HEK293 (cell line): ENCODE data around the gene CSTF1.

Experiments used
- CTCF ChIA-PET: fragments of 350-600 bp; formaldehyde crosslinking; extraction: SDS; loops from one replicate; lab custom pipeline; 2021; ENCODE audit warnings: antibody characterized with exemption; lab: Yijun Ruan, JAX
- POLR2A ChIA-PET: fragments of 300-600 bp; formaldehyde crosslinking; extraction: SDS; loops from one replicate; lab custom pipeline; 2020; ENCODE audit warnings: antibody characterized with exemption, inconsistent platforms; lab: Yijun Ruan, JAX
- H3K27ac ChIP-seq: fragments of 200-500 bp; sonication (Bioruptor generic); 2 replicates; pipeline ENCODE4 v1.5.1; 2014; ENCODE audit warnings: low read depth, low read length, control low read depth, inconsistent platforms; ENCODE audit errors: extremely low read depth
- H3K36me3 ChIP-seq, 2 experiments: fragments of 200-500 bp in 1 of 2; sonication (Bioruptor generic) in 1 of 2; 1 replicate in 1 of 2; 2 replicates in 1 of 2; pipeline ENCODE4 v1.5.1; 2014 to 2017; ENCODE audit warnings: inconsistent platforms in 2 of 2, low read length in 2 of 2; ENCODE audit not compliant: control insufficient read depth in 2 of 2, insufficient read depth in 1 of 2
- H3K4me1 ChIP-seq: fragments of 200-500 bp; sonication (Bioruptor generic); 2 replicates; pipeline ENCODE4 v1.5.1; 2014; ENCODE audit warnings: mild to moderate bottlenecking, low read length, inconsistent platforms; ENCODE audit not compliant: control insufficient read depth, insufficient read depth
- H3K4me3 ChIP-seq: 2 replicates; pipeline ENCODE4 v1.5.1; 2011; ENCODE audit warnings: low read depth, mild to moderate bottlenecking, control low read depth, low read length, moderate library complexity
- H3K9me3 ChIP-seq: fragments of 200-500 bp; sonication (Bioruptor generic); 2 replicates; pipeline ENCODE4 v1.5.1; 2014; ENCODE audit warnings: low read depth, low read length, inconsistent platforms; ENCODE audit not compliant: control insufficient read depth, insufficient read depth
- AEBP2 ChIP-seq: fragments of 450-650 bp; formaldehyde crosslinking; IDR thresholded peaks from 2 replicates; pipeline ENCODE4 v1.5.1; 2016; ENCODE audit warnings: missing biosample characterization, missing genetic modification characterization, borderline replicate concordance
- PRDM2 ChIP-seq: fragments of 450-650 bp; formaldehyde crosslinking; IDR thresholded peaks from 2 replicates; pipeline ENCODE4 v1.5.1; 2016; ENCODE audit warnings: missing biosample characterization, missing genetic modification characterization, borderline replicate concordance
- SALL2 ChIP-seq: fragments of 450-650 bp; formaldehyde crosslinking; IDR thresholded peaks from 2 replicates; pipeline ENCODE4 v1.5.0; 2017; ENCODE audit warnings: missing biosample characterization, mild to moderate bottlenecking, missing genetic modification characterization, borderline replicate concordance
- WT1 ChIP-seq: fragments of 450-650 bp; formaldehyde crosslinking; IDR thresholded peaks from 2 replicates; pipeline ENCODE4 v1.5.1; 2016; ENCODE audit warnings: missing biosample characterization, missing genetic modification characterization
- ZBTB10 ChIP-seq: fragments of 450-650 bp; formaldehyde crosslinking; IDR thresholded peaks from 2 replicates; pipeline ENCODE4 v1.5.1; 2016; ENCODE audit warnings: missing biosample characterization, missing genetic modification characterization
- ZFP69B ChIP-seq: fragments of 450-650 bp; formaldehyde crosslinking; IDR thresholded peaks from 2 replicates; pipeline ENCODE4 v1.5.1; 2016; ENCODE audit warnings: missing biosample characterization, missing genetic modification characterization
- ZNF112 ChIP-seq: fragments of 450-650 bp; formaldehyde crosslinking; IDR thresholded peaks from 2 replicates; pipeline ENCODE4 v1.5.0; 2017; ENCODE audit warnings: missing biosample characterization, missing genetic modification characterization
- ZNF114 ChIP-seq: fragments of 450-650 bp; formaldehyde crosslinking; IDR thresholded peaks from 2 replicates; pipeline ENCODE4 v1.5.0; 2017; ENCODE audit warnings: missing biosample characterization, missing genetic modification characterization
- ZNF132 ChIP-seq: fragments of 450-650 bp; formaldehyde crosslinking; IDR thresholded peaks from 2 replicates; pipeline ENCODE4 v1.5.1; 2017; ENCODE audit warnings: missing biosample characterization, missing genetic modification characterization, borderline replicate concordance
- ZNF155 ChIP-seq: fragments of 450-650 bp; formaldehyde crosslinking; IDR thresholded peaks from 2 replicates; pipeline ENCODE4 v1.5.1; 2016; ENCODE audit warnings: missing biosample characterization, missing genetic modification characterization
- ZNF2 ChIP-seq: fragments of 450-650 bp; formaldehyde crosslinking; IDR thresholded peaks from 2 replicates; pipeline ENCODE4 v1.5.1; 2016; ENCODE audit warnings: missing biosample characterization, missing genetic modification characterization
- ZNF311 ChIP-seq: fragments of 450-650 bp; formaldehyde crosslinking; IDR thresholded peaks from 2 replicates; pipeline ENCODE4 v1.5.1; 2017; ENCODE audit warnings: missing biosample characterization, missing genetic modification characterization, borderline replicate concordance
- ZNF404 ChIP-seq: fragments of 450-650 bp; formaldehyde crosslinking; IDR thresholded peaks from 2 replicates; pipeline ENCODE4 v1.5.1; 2017; ENCODE audit warnings: missing biosample characterization, missing genetic modification characterization
- ZNF488 ChIP-seq: fragments of 450-650 bp; formaldehyde crosslinking; IDR thresholded peaks from 2 replicates; pipeline ENCODE4 v1.5.1; 2016; ENCODE audit warnings: missing biosample characterization, missing genetic modification characterization
- ZNF510 ChIP-seq: fragments of 450-650 bp; formaldehyde crosslinking; IDR thresholded peaks from 2 replicates; pipeline ENCODE4 v1.5.1; 2018; ENCODE audit warnings: mild to moderate bottlenecking, missing genetic modification characterization, missing biosample characterization; ENCODE audit not compliant: insufficient replicate concordance
- ZNF514 ChIP-seq: fragments of 450-650 bp; formaldehyde crosslinking; IDR thresholded peaks from 2 replicates; pipeline ENCODE4 v1.5.1; 2016; ENCODE audit warnings: missing biosample characterization, missing genetic modification characterization
- ZNF600 ChIP-seq: fragments of 450-650 bp; formaldehyde crosslinking; IDR thresholded peaks from 2 replicates; pipeline ENCODE4 v1.5.1; 2016; ENCODE audit warnings: missing biosample characterization, missing genetic modification characterization
- ZNF624 ChIP-seq: fragments of 450-650 bp; formaldehyde crosslinking; IDR thresholded peaks from 2 replicates; pipeline ENCODE4 v1.5.1; 2017; ENCODE audit warnings: missing biosample characterization, missing genetic modification characterization
- ZNF670 ChIP-seq: fragments of 450-650 bp; formaldehyde crosslinking; IDR thresholded peaks from 2 replicates; pipeline ENCODE4 v1.5.1; 2016; ENCODE audit warnings: missing biosample characterization, missing genetic modification characterization, low read depth
- ZNF747 ChIP-seq: fragments of 450-650 bp; formaldehyde crosslinking; IDR thresholded peaks from 2 replicates; pipeline ENCODE4 v1.5.1; 2016; ENCODE audit warnings: missing biosample characterization, missing genetic modification characterization
- ZNF830 ChIP-seq: fragments of 450-650 bp; IDR thresholded peaks from 2 replicates; pipeline ENCODE4 v1.5.0; 2018; ENCODE audit warnings: missing biosample characterization, missing genetic modification characterization, low read depth, mild to moderate bottlenecking, moderate library complexity
- ZSCAN4 ChIP-seq: fragments of 450-650 bp; formaldehyde crosslinking; IDR thresholded peaks from 2 replicates; pipeline ENCODE4 v1.5.1; 2017; ENCODE audit warnings: missing biosample characterization, missing genetic modification characterization

The CSTF1 gene

GRCh38 chr20:56423211-56423610 lies 30.8 kb downstream of the CSTF1 start (continued):
- TF ChIP-seq ZNF514 (tag by site-specific recombination) (no peak), SALL2 (no peak), ZNF112 (tag by site-specific recombination) (no peak)
- TF ChIP-seq, all 188 proteins: peak for 0

- CTCF ChIA-PET: interaction anchor here (1.2 kb wide), 1 partner anchor 12 kb away, joined by 7 read pairs; the partner anchor contains the start of gene CASS4
- TF ChIP-seq ZNF830 (tag by site-specific recombination) (no peak), ZNF2 (tag by site-specific recombination) (no peak), ZNF404 (tag by site-specific recombination) (no peak), ZNF488 (tag by site-specific recombination) (no peak), ZNF670 (tag by site-specific recombination) (no peak), ZNF600 (tag by site-specific recombination) (no peak), ZNF624 (tag by site-specific recombination) (no peak), ZSCAN4 (no peak), ZFP69B (tag by site-specific recombination) (no peak)
- TF ChIP-seq, all 188 proteins: peak for 0
- H3K9me3 ChIP-seq: no peaks in the 10 kb centered on the region
- no peak overlapping the region for H3K4me3 ChIP-seq
- POLR2A ChIA-PET: no interaction called here
- H3K27ac ChIP-seq: no peak overlapping the region
- H3K4me1 ChIP-seq: no peaks in the 10 kb centered on the region
- H3K36me3 ChIP-seq: no peaks in the 10 kb centered on the region
These were observed 31.4 kb downstream of the CSTF1 start for GRCh38 chr20:56423886-56424285.

- no peak overlapping the region for H3K27ac ChIP-seq
- no peak overlapping the region for H3K4me3 ChIP-seq
- POLR2A ChIA-PET: no interaction called here
- H3K9me3 ChIP-seq: no peaks in the 10 kb centered on the region
- CTCF ChIA-PET: interaction anchor here (1.1 to 1.2 kb wide), 2 partner anchors 13 to 23 kb away, joined by 3 to 7 read pairs; partner anchors contain the start of gene CASS4
- no peaks in the 10 kb centered on the region for H3K36me3 ChIP-seq
- no peaks in the 10 kb centered on the region for H3K4me1 ChIP-seq
- TF ChIP-seq ZNF747 (tag by site-specific recombination): no peak
- TF ChIP-seq ZNF510 (tag by site-specific recombination): no peak
- TF ChIP-seq WT1 (tag by site-specific recombination): no peak
- no peak for TF ChIP-seq AEBP2 (tag by site-specific recombination)
- TF ChIP-seq ZNF112 (tag by site-specific recombination): no peak
- no peak for TF ChIP-seq ZNF155
- no peak for TF ChIP-seq ZNF311 (tag by site-specific recombination)
- no peak for TF ChIP-seq ZNF600 (tag by site-specific recombination)
- no peak for TF ChIP-seq ZNF114
- no peak for TF ChIP-seq ZNF132 (tag by site-specific recombination)
- TF ChIP-seq PRDM2: no peak
- no peak for TF ChIP-seq ZBTB10 (tag by site-specific recombination)
These were observed 32.5 kb downstream of the CSTF1 start for GRCh38 chr20:56424931-56425330.
